Measurements from ENCODE around the gene CCDC152.

CCDC152 gene

GRCh38 chr5:42804717-42805339 is 48.2 kb downstream of the CCDC152 start:
- no peaks in the 10 kb centered on the region for H3K9me3 ChIP-seq (ENCODE audit: severe bottlenecking)
- no peak overlapping the region for H3K27ac ChIP-seq
- no peak for TF ChIP-seq CTCF (IDR thresholded peaks at IDR 0.05; ENCODE audit: low read depth, low read length)
- H3K27me3 ChIP-seq (ENCODE audit: insufficient read depth, low read depth, severe bottlenecking), result peaks cover 71% of the 10 kb centered on the region
- H3K36me3 ChIP-seq, result no peaks in the 10 kb centered on the region
- no peak overlapping the region for H3K4me3 ChIP-seq (ENCODE audit: low read depth, low read length)
- no peak for DNase-seq

- no peak for DNase-seq
- peaks cover 72% of the 10 kb centered on the region for H3K27me3 ChIP-seq (ENCODE audit: insufficient read depth, low read depth, severe bottlenecking)
- no peak for TF ChIP-seq CTCF (IDR thresholded peaks at IDR 0.05; ENCODE audit: low read depth, low read length)
- H3K4me3 ChIP-seq (ENCODE audit: low read depth, low read length), result no peak overlapping the region
- no peak overlapping the region for H3K27ac ChIP-seq
- H3K9me3 ChIP-seq (ENCODE audit: severe bottlenecking), result no peaks in the 10 kb centered on the region
- no peaks in the 10 kb centered on the region for H3K36me3 ChIP-seq
These were observed 49.5 kb downstream of the CCDC152 start for GRCh38 chr5:42806004-42806700.

GRCh38 chr5:42806701-42807262 is 50.2 kb downstream of the CCDC152 start:
- no peak for DNase-seq
- H3K27ac ChIP-seq, result no peak overlapping the region
- TF ChIP-seq CTCF (IDR thresholded peaks at IDR 0.05; ENCODE audit: low read depth, low read length), result no peak
- peaks cover 72% of the 10 kb centered on the region for H3K27me3 ChIP-seq (ENCODE audit: insufficient read depth, low read depth, severe bottlenecking)
- no peak overlapping the region for H3K4me3 ChIP-seq (ENCODE audit: low read depth, low read length)
- H3K9me3 ChIP-seq (ENCODE audit: severe bottlenecking), result no peaks in the 10 kb centered on the region
- no peaks in the 10 kb centered on the region for H3K36me3 ChIP-seq

- H3K4me3 ChIP-seq (ENCODE audit: low read depth, low read length), result no peak overlapping the region
- H3K27ac ChIP-seq, result no peak overlapping the region
These were observed 51.3 kb downstream of the CCDC152 start for GRCh38 chr5:42807722-42808447.

More at GRCh38 chr5:42807722-42808447, 51.3 kb downstream of the CCDC152 start:
- peaks cover 74% of the 10 kb centered on the region for H3K27me3 ChIP-seq (ENCODE audit: insufficient read depth, low read depth, severe bottlenecking)
- DNase-seq, result no peak
- H3K9me3 ChIP-seq (ENCODE audit: severe bottlenecking), result no peaks in the 10 kb centered on the region
- H3K36me3 ChIP-seq, result no peaks in the 10 kb centered on the region
- no peak for TF ChIP-seq CTCF (IDR thresholded peaks at IDR 0.05; ENCODE audit: low read depth, low read length)

Data from WERI-Rb-1 (cell line).